GM11168 (cell line): Measurements from ENCODE around the gene ATP8B2.
"Not testable (repeated sequence)": the region's sequence is repeated elsewhere in the genome, so short reads cannot be mapped to it uniquely, and the experiment has no call there.

ENCODE experiments used
- in situ Hi-C: fragments of 300-500 bp; cut with MboI; formaldehyde crosslinking; loops from one replicate; pipeline ENCODE4 v1.12.0; 2022; ENCODE audit warnings: low sequenced_read_pairs; ENCODE audit not compliant: unreplicated experiment

Gene ATP8B2

GRCh38 chr1:154344977-154345837, 19.9 kb downstream of the ATP8B2 start:
- in situ Hi-C loops, result no loop called here

DNA sequence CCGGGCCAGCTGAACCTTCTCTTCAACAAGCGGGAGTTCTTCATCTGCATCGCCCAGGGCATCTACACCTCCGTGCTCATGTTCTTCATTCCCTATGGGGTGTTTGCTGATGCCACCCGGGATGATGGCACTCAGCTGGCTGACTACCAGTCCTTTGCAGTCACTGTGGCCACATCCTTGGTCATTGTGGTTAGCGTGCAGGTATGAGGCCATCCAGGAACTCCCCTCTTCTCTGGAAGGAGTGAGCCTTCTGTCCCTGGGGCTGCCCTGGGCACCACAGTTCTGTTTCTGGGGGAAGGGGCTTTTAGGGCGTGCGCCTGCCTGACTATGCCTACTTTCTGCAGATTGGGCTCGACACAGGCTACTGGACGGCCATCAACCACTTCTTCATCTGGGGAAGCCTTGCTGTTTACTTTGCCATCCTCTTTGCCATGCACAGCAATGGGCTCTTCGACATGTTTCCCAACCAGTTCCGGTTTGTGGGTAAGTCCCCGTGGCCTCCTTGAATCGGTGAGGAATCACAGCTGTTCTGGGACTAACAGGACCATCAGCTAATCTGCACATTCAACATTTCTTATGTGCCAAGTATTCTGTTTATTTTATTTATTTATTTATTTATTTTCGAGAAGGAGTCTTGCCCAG, 21.1 kb downstream of the ATP8B2 start:
- in situ Hi-C loops, result no loop called here

DNA sequence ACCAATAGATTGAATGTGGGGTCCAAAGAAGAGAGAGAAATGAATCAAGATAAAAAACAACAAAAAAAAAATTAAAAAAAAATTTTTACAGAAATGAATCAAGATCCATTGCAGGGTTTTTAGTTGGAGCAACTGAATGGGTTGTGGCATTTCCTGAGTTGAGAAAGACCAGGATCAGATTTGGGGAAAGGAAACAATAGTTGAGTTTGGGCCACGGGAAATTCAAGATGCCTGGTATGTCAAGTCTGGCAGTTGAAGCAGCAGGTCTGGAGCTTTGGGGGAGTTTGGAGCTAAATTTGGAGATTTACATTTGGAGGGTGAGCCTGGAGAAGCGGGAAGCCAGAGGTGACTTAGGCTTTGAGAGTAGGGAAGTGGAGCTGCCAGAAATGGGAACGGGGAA, 22.6 kb downstream of the ATP8B2 start:
- in situ Hi-C loops, result no loop called here

DNA sequence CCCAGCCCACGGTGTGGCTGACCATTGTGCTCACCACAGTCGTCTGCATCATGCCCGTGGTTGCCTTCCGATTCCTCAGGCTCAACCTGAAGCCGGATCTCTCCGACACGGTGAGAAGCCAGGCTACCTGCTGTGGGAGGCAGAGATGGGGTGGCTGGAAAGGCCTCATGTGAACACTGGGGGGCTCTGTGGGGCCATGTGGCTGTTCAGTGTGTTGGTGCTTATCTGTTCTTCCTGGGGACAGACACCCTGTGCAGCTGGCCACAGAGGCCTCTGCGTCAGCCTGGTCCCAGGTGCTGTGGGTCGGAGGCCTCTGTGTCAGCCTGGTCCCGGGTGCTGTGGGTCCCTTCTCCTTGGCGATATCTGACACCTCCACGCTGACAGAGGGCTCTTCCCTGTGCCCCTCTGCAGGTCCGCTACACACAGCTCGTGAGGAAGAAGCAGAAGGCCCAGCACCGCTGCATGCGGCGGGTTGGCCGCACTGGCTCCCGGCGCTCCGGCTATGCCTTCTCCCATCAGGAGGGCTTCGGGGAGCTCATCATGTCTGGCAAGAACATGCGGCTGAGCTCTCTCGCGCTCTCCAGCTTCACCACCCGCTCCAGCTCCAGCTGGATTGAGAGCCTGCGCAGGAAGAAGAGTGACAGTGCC, 23.2 kb downstream of the ATP8B2 start:
- in situ Hi-C loops, result no loop called here

DNA sequence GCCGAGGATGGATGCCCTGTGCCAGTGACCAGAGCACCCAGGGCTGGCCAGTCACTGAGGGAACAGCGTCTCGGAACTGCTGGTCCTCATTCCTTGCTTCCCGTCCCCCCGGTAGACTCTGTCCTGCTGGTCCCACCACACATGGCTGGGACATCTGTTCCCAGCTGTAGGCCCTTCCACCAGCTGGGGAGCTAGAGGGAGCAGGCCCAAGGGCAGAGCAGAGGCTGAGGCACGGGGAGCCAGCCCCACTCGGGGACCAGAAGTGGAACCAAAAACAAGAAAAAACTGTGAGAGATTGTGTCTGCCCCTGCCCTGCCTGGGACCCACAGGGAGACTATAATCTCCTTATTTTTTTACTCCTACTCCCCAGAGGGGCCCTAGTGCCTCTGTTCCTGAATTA, 23.8 kb downstream of the ATP8B2 start:
- in situ Hi-C loops, result no loop called here

- in situ Hi-C loops, result no loop called here
These were observed 25.1 kb downstream of the ATP8B2 start for GRCh38 chr1:154350383-154350782.

GRCh38 chr1:154351363-154352068, 26.2 kb downstream of the ATP8B2 start:
- in situ Hi-C loops, result no loop called here

- in situ Hi-C loops, result no loop called here
These were observed 26.9 kb downstream of the ATP8B2 start for GRCh38 chr1:154352245-154352580.

DNA sequence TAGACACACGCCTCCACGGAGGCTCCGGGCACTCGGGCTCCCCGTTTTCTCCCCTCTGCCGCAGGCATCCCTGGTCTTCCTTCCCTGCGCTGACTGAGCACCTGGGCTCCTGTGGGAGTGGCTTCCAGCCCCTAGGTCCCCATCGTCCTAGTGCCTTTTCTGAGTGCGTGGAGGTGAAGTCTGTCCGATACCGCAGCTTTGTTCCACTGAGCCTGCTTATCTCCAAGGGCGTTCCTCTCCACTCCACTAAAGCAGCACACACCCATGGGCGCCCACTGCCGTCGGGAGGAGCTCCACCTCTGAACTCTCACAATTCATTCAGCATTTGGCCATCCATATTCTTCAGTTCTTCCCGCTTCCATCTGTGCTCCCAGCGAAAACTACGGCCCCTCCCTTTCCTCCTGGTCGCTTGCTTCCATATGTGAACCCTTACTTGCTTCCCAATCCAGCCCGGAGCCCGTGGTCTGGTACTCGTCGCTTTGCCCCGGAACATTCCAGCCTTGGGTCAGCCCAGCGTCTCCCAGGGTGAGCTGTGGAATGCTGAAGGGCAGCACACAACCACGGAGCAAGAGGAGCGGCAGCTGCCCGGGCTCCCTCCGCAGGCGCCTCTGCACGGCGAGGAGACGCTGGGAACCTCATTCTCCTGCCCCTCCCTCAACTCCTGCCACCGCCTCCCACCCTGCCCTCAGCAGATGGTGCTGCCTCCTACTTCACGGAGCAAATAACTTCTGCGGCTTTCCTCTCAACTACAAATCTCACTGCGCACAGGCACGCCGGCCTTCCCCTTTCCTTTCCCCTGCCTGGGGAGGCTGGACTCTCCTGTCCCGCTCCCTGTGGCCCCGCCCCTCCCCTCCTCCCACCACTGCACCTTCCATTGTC, 27.5 kb downstream of the ATP8B2 start:
- in situ Hi-C loops, result no loop called here

DNA sequence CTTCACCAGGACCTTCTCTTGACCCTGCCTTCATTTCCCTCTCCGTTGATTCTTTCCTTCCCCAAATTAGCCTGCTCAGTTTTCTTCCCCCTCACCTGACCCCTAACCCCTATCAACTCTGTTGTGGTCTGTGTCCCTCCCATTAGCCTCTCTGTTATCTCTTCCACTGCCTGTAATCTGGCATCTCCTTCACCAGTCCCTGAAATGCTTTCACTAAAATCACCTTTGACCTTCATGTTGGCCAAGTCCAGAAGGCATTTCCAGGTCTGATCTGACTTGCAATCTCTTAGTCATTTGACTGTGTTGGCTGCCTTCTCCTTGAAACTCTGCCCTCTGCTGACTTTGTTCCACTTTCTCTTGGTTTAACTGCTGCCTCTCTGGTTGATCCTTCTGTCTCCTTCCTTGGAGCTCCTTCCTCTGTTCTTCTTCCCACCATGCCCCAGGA, 28.2 kb downstream of the ATP8B2 start:
- in situ Hi-C loops, result no loop called here

GRCh38 chr1:154353966-154354365, 28.6 kb downstream of the ATP8B2 start:
- in situ Hi-C loops, result no loop called here

DNA sequence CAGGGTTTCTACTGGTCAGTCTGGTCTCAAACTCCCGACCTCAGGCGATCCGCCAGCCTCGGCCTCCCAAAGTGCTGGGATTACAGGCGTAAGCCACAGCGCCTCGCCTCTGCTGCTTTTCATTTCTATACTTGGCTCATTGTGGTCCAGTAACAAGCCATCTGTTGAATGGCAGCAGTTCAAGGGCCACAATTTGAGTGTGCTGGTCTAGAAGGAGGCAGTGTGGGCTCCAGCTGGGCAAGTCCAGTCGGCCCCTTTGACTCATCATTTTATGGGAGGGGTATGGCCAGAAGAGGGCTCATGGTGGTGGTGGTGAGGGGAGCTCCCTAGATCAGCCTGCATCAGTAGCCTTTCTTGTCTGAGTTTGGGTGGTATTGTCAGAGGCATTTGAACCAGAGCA, 33.2 kb downstream of the ATP8B2 start:
- in situ Hi-C loops, result no loop called here

DNA sequence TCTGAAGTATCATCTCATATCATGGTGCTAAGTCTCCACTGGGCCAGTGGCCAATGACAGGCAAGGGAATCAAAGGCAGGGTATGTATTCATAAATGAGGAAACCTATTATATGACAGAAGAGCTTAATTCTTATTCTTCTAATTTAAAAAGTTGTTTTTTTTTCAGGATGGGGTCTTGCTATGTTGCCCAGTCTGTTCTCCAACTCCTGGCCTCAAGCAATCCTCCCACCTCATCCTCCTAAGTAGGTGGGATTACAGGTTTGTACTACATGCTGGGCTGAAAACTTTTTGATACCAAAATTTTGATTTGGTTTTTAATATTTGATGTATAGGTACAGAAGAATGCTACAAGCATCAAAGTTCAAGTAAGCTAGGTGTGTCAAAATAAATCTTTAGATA, 35.0 kb downstream of the ATP8B2 start:
- in situ Hi-C loops, result no loop called here

DNA sequence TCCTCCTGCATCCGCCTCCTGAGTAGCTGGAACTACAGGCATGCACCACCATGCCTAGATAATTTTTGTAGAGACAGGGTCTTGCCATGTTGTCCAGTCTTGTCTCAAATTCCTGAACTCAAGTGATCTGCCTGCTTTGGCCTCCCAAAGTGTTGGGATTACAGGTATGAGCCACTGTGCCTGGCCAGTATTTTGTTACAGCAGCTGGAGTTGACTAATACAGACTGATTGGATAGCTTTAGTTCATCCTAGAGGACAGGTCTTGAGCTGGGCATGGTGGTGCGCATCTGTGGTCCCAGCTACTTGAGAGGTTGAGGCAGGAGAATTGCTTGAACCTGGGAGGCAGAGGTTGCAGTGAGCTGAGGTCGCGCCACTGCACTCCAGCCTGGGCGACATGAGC, 35.6 kb downstream of the ATP8B2 start:
- in situ Hi-C loops, result not testable (repeated sequence)

DNA sequence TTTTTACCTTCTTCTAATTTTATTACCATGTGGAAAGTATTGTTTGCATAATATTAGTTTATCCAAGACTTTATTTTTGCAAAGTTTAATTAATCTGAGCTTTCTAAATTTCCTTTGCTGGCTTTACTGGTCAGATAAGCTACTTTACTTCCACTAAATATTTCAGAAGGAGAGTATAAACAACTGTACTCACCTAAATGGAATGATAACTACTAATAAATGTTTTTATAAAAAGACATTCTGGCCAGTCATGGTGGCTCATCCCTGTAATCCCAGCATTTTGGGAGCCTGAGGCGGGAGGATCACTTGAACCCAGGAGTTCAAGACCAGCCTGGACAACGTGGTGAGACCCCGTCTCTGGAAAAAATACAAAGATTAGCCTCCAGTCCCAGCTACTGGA, 36.0 kb downstream of the ATP8B2 start:
- in situ Hi-C loops, result no loop called here

- in situ Hi-C loops, result no loop called here
These were observed 46.1 kb downstream of the ATP8B2 start for GRCh38 chr1:154371436-154371835.

GRCh38 chr1:154373777-154374357, 48.5 kb downstream of the ATP8B2 start:
- in situ Hi-C loops, result not testable (repeated sequence)

DNA sequence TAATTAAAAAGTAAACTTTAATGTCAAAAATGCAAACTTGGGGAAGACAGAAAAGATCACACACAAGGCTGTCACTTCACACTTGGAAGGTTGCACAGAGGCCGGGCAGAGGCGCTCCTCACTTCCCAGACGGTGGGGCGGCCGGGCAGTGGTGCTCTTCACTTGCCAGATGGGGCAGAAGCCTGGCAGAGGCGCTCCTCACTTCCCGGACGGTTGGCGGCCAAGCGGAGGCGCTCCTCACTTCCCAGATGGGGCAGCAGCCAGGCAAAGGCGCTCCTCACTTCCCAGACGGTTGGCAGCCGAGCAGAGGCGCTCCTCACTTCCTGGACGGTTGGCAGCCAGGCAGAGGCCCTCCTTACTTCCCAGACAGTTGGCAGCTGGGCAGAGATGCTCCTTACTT, 54.0 kb downstream of the ATP8B2 start:
- in situ Hi-C loops, result no loop called here

- in situ Hi-C loops, result no loop called here
These were observed 59.5 kb downstream of the ATP8B2 start for GRCh38 chr1:154384650-154385489.
